ENCODE measurements around the gene NFKBIZ.

- TF ChIP-seq POLR2A (IDR thresholded peaks at IDR 0.05), result no peak
- TF ChIP-seq CTCF (IDR thresholded peaks at IDR 0.05), result no peak
Measured at GRCh38 chr3:101851072-101851770, 1.9 kb downstream of the NFKBIZ start.

All from thyroid gland (tissue), 4 donors.